Osteoblast (primary cell): ENCODE measurements around the gene MRGPRE. TPM values are rescaled to one million over a fixed set of nuclear protein-coding genes. Genes with fewer than 3 reads are reported as not detected.
A peak's percentile ranks its signal among the peaks of the same experiment; 100 is the strongest.

Source experiments
- DNase-seq: peaks from one replicate; pipeline ENCODE4 v3.0.0; 2011; ENCODE audit warnings: low spot score, mixed read lengths; ENCODE audit not compliant: insufficient read length; ENCODE audit errors: missing footprints
- H2AFZ ChIP-seq: 2 replicates; pipeline ENCODE4 v1.6.0; 2011; ENCODE audit warnings: mild to moderate bottlenecking, low read length
- H3K27ac ChIP-seq: 2 replicates; pipeline ENCODE4 v1.5.1; 2011; ENCODE audit warnings: mild to moderate bottlenecking, low read depth, low read length, moderate library complexity
- H3K27me3 ChIP-seq: 2 replicates; pipeline ENCODE4 v1.6.0; 2012; ENCODE audit warnings: mild to moderate bottlenecking, control low read depth, inconsistent platforms, low read length, moderate library complexity; ENCODE audit not compliant: insufficient read depth
- H3K36me3 ChIP-seq: 2 replicates; pipeline ENCODE4 v1.5.1; 2011; ENCODE audit warnings: mild to moderate bottlenecking, low read length, control low read depth, moderate library complexity; ENCODE audit not compliant: insufficient read depth
- H3K4me1 ChIP-seq: 2 replicates; pipeline ENCODE4 v1.5.1; 2011; ENCODE audit warnings: mild to moderate bottlenecking, low read length, control low read depth, moderate library complexity; ENCODE audit not compliant: insufficient read depth
- H3K4me2 ChIP-seq: 2 replicates; pipeline ENCODE4 v1.6.0; 2011; ENCODE audit warnings: mild to moderate bottlenecking, low read length; ENCODE audit not compliant: insufficient read depth
- H3K4me3 ChIP-seq: fragments of 200-600 bp; sonication (generic); 3 replicates; pipeline ENCODE4 v1.5.1; 2012; ENCODE audit warnings: mild to moderate bottlenecking, low read length, inconsistent platforms; ENCODE audit not compliant: insufficient read depth
- H3K79me2 ChIP-seq: 2 replicates; pipeline ENCODE4 v1.6.0; 2012; ENCODE audit warnings: mild to moderate bottlenecking, low read length, control low read depth, inconsistent platforms; ENCODE audit not compliant: insufficient read depth
- H3K9me3 ChIP-seq: 2 replicates; pipeline ENCODE4 v1.5.1; 2011; ENCODE audit warnings: low read depth, low read length, control low read depth
- H4K20me1 ChIP-seq: 2 replicates; pipeline ENCODE4 v1.6.0; 2012; ENCODE audit warnings: mild to moderate bottlenecking, low read length, control low read depth; ENCODE audit not compliant: insufficient read depth
- total RNA-seq: library from RNA; depleted of rRNA; stranded (reverse); fragments of >200 nt; gene quantifications from 2 replicates; pipeline ENCODE4 v1.2.3, GENCODE V29; 2012
- TF ChIP-seq, protein P1 (sequence below): IDR thresholded peaks from 2 replicates; pipeline ENCODE4 v1.5.1; 2011; ENCODE audit warnings: mild to moderate bottlenecking, low read depth, low read length, moderate library complexity; ENCODE audit errors: extremely low read depth

MRGPRE gene
- total RNA-seq, 1 donor: under 0.01 TPM

DNA sequence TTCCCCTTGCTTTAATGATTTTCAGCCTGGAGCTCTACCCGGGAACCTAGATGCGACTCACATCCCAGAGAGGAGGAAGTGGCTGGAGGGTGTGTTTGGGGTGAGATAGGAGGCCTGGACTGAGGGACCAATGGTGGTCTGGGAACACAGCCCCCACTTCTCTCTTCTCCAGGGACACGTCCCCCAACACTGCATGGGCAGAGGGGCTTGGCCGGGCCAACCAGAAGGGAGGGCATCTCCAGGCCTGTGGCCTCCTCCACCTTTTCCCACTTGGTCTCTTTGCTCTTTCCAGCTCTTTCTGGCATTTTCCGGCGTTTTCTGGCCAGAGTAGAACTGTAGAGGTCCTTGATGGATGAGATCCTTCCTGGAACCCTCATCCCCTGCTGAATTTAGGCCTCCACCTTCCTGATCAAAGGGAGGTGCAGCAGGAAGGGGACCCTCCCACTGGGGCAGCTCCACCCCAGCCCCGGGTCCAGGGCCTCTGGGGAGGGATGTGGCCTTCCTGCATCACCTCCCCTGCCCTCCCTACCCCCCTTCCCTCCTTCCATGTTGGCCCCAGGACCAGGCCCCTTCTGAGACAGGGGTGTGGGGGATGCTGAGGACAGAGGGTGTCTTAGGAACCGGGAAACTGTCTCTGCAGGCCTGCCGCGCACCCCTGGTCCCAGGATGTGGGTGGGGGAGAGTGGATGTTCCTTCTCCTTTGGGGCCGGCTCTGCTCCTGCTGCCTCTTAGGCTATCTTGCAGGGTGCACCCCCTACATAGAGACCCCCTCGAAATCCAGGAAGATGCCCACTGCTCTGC lies 38.0 kb downstream of the MRGPRE start:
- H3K27ac ChIP-seq: no peak overlapping the region
- no peak overlapping the region for H3K4me2 ChIP-seq
- H3K36me3 ChIP-seq: no peaks in the 10 kb centered on the region
- H4K20me1 ChIP-seq: no peaks in the 10 kb centered on the region
- no peak overlapping the region for H2AFZ ChIP-seq
- no peaks in the 10 kb centered on the region for H3K79me2 ChIP-seq
- no peaks in the 10 kb centered on the region for H3K4me1 ChIP-seq
- peak; percentile 65 for DNase-seq
- H3K27me3 ChIP-seq: peaks cover 7% of the 10 kb centered on the region
- TF ChIP-seq, protein P1, sequence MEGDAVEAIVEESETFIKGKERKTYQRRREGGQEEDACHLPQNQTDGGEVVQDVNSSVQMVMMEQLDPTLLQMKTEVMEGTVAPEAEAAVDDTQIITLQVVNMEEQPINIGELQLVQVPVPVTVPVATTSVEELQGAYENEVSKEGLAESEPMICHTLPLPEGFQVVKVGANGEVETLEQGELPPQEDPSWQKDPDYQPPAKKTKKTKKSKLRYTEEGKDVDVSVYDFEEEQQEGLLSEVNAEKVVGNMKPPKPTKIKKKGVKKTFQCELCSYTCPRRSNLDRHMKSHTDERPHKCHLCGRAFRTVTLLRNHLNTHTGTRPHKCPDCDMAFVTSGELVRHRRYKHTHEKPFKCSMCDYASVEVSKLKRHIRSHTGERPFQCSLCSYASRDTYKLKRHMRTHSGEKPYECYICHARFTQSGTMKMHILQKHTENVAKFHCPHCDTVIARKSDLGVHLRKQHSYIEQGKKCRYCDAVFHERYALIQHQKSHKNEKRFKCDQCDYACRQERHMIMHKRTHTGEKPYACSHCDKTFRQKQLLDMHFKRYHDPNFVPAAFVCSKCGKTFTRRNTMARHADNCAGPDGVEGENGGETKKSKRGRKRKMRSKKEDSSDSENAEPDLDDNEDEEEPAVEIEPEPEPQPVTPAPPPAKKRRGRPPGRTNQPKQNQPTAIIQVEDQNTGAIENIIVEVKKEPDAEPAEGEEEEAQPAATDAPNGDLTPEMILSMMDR: no peak
- no peak overlapping the region for H3K4me3 ChIP-seq
- H3K9me3 ChIP-seq: no peaks in the 10 kb centered on the region

DNA sequence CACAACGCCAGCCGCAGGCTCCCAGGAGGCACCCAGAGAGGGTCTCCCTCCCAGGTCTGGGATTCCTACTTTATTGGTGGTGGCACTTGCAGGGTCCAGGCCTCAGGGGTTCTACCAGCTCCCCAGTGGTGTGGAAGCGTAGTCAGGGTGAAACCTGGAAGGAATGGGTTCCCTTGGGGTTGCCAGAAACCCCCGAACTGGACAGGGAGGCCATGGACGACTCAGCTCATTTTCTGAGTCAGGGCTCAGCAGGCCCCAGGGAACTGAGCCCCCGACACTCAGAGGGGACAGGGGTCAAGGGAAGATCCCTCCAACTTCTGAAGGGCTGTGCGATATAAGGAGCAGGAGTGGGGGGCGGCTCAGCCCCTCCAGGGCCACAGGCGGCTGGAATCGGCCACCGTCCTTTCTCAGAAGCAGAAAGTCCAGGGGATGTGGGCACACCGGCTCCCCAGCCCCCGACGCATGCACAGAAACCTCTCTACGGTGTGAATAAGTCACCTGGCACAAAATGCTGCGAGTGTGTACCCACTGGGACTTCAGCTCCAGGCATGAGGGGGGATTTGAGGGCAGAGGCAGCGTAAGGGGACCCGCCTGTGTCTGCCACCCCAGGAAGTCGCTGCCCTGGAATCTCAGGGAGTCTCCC lies 38.7 kb downstream of the MRGPRE start:
- TF ChIP-seq, protein P1: no peak
- DNase-seq: no peak
- no peak overlapping the region for H3K27ac ChIP-seq
- no peak overlapping the region for H2AFZ ChIP-seq
- H3K4me3 ChIP-seq: no peak overlapping the region
- H3K4me1 ChIP-seq: no peaks in the 10 kb centered on the region
- H3K9me3 ChIP-seq: no peaks in the 10 kb centered on the region
- H4K20me1 ChIP-seq: no peaks in the 10 kb centered on the region
- no peak overlapping the region for H3K4me2 ChIP-seq
- H3K79me2 ChIP-seq: no peaks in the 10 kb centered on the region
- H3K27me3 ChIP-seq: peaks cover 7% of the 10 kb centered on the region
- no peaks in the 10 kb centered on the region for H3K36me3 ChIP-seq

DNA sequence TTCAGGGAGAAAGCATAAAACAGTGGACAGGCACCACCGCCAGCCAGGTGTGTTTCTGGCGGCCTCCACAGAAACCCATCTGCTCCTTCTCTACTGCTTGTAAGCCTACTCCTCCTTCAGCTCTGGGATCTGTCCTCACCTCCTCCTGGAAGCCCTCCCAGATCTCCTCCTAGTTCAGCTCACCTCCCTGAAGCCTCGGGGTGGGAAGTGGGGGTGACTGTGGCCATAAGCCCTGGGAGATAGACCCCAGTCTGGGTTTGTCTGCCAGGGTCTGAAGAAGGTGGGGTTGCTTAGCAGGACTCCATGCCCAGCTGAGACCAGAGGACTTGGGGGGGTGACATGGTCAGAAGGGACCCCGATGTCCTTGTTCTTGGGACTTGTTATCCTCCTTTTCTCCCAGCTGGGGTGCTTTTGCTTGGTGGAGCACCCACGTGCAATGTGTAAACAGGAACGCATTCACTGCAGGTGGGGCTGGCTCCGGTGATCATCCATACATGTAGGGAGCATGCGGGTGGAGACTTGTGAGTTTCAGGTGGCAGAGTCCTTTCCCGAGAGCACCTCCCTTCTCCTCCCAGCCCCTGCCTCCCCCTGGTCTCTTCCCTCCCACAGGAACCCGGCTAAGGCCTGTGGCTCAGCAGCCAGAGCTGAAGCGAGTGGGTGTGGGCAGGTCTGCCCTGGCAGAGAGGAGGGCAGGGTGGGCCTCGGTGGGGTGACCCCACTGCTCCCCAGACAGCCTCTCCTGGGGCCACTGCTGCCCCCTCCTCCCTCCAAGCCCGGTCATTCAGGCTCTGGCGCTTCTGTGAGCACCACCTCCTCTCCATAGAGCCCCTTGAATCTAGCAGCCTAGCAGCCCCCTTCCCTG lies 39.5 kb downstream of the MRGPRE start:
- DNase-seq: peak; percentile 85
- Histone ChIP-seq H4K20me1 (no peaks in the 10 kb centered on the region), H3K4me2 (no peak overlapping the region), H3K4me3 (no peak overlapping the region), H3K4me1 (no peaks in the 10 kb centered on the region), H3K9me3 (no peaks in the 10 kb centered on the region), H3K79me2 (no peaks in the 10 kb centered on the region), H3K27me3 (peaks cover 5% of the 10 kb centered on the region), H3K36me3 (no peaks in the 10 kb centered on the region), H2AFZ (no peak overlapping the region), H3K27ac (no peak overlapping the region)
- TF ChIP-seq, protein P1: no peak
